CD4-positive, alpha-beta T cell (primary cell): Measurements from ENCODE around the gene S100B. TPM values are rescaled to one million over a fixed set of nuclear protein-coding genes. Genes with fewer than 3 reads are reported as not detected.

Experiments used
- ATAC-seq: fragments of 200-7000 bp; cut with Tn5 transposase; one replicate; pipeline ENCODE4 v1.10.0; 2022; ENCODE audit warnings: mild to moderate bottlenecking; ENCODE audit not compliant: poor library complexity
- CTCF ChIA-PET: fragments of 350-600 bp; sonication (Branson Sonifier 250); formaldehyde crosslinking; loops from one replicate; lab custom pipeline; 2021; ENCODE audit warnings: antibody characterized with exemption, inconsistent platforms; lab: Charles Lee
- POLR2A ChIA-PET: fragments of 350-600 bp; sonication (Branson Sonifier 250); formaldehyde crosslinking; loops from one replicate; lab custom pipeline; 2021; ENCODE audit warnings: antibody characterized with exemption, inconsistent platforms; lab: Charles Lee
- DNase-seq, 14 experiments: peaks; one replicate each; pipeline ENCODE4 v3.0.0-alpha.2; 2013 to 2020; ENCODE audit warnings: mixed read lengths in 2 of 14
- H3K27ac ChIP-seq, 2 donors: one replicate each; pipeline versions ENCODE4 v1.5.1 to v1.7.0; 2013; ENCODE audit warnings: low read length in 2 of 2, low read depth in 1 of 2, mild to moderate bottlenecking in 1 of 2
- H3K27me3 ChIP-seq, 2 experiments: 1 replicate in 1 of 2; 2 replicates in 1 of 2; pipeline versions ENCODE4 v1.6.1 to v1.7.0; 2013; ENCODE audit warnings: low read length in 2 of 2, control low read depth in 1 of 2, mild to moderate bottlenecking in 1 of 2, moderate library complexity in 1 of 2; ENCODE audit not compliant: insufficient read depth in 2 of 2, control insufficient read depth in 1 of 2
- H3K36me3 ChIP-seq: one replicate; pipeline ENCODE4 v1.6.1; 2013; ENCODE audit warnings: low read length, control low read depth; ENCODE audit not compliant: insufficient read depth
- H3K4me1 ChIP-seq: one replicate; pipeline ENCODE4 v1.6.1; 2013; ENCODE audit warnings: low read length, control low read depth; ENCODE audit not compliant: insufficient read depth
- H3K4me3 ChIP-seq: one replicate; pipeline ENCODE4 v1.5.1; 2013; ENCODE audit warnings: mild to moderate bottlenecking, low read length, moderate library complexity
- H3K9me3 ChIP-seq, 2 experiments: 1 replicate in 1 of 2; 2 replicates in 1 of 2; pipeline versions ENCODE4 v1.6.1 to v1.7.0; 2013; ENCODE audit warnings: low read length in 2 of 2, mild to moderate bottlenecking in 2 of 2, control low read depth in 1 of 2, moderate library complexity in 1 of 2; ENCODE audit not compliant: control insufficient read depth in 1 of 2, insufficient read depth in 1 of 2
- H3K27ac Mint-ChIP-seq: one replicate; pipeline ENCODE4 v1.8.0; 2020; ENCODE audit warnings: mixed read lengths
- H3K27me3 Mint-ChIP-seq: one replicate; pipeline ENCODE4 v1.8.0; 2021; ENCODE audit warnings: mixed read lengths
- H3K36me3 Mint-ChIP-seq: one replicate; pipeline ENCODE4 v1.8.0; 2021; ENCODE audit warnings: low read depth, mixed read lengths
- H3K4me1 Mint-ChIP-seq: one replicate; pipeline ENCODE4 v1.8.0; 2021; ENCODE audit warnings: low read depth, mixed read lengths
- H3K4me3 Mint-ChIP-seq: one replicate; pipeline ENCODE4 v1.8.0; 2020; ENCODE audit warnings: mild to moderate bottlenecking, mixed read lengths
- H3K9me3 Mint-ChIP-seq: one replicate; pipeline ENCODE4 v1.8.0; 2020; ENCODE audit warnings: mixed read lengths
- CTCF ChIP-seq: fragments of 200-600 bp; IDR thresholded peaks from one replicate; pipeline ENCODE4 v1.8.0; 2022; ENCODE audit warnings: antibody characterized with exemption, mild to moderate bottlenecking
- intact Hi-C, 2 experiments: fragments of 100-400 bp; cut with DNase I in 1 of 2; cut with micrococcal nuclease in 1 of 2; formaldehyde crosslinking; loops; one replicate each; pipeline versions ENCODE4 v1.15.1 to v1.9.0; 2023 to 2025; cut with DNase I, micrococcal nuclease
- total RNA-seq, 174 experiments: library from RNA in 2 of 174; stranded (reverse) in 2 of 174; gene quantifications; one replicate each; pipeline ENCODE4 v1.2.3 and lab custom pipeline; 2021 to 2026

S100B gene
- total RNA-seq, 2 experiments from 2014 or later: 0.47 to 0.52 TPM

DNA sequence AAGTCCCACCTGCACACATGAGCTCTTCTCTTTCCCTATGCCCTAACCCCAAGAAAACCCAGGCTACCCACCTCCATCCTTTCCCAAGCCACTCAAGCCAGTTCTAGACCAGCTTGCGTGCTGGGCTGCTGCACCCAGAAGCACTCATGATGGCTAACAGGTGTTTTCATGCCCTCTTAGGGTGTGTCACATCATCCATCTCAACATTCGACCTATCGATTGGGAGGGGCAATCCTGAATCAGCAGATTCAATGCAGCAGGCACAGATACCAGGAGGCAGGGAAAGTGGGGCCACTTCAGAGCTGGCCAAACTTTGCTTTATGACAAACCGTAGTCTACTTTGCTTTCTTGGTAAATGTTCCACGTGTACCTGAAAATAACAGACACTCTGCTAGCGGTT is 24.0 kb upstream of the S100B start:
- H3K36me3 ChIP-seq: no peaks in the 10 kb centered on the region
- intact Hi-C loops: no loop called here
- peaks cover 9% of the 10 kb centered on the region for H3K36me3 Mint-ChIP-seq
- no peaks in the 10 kb centered on the region for H3K27me3 Mint-ChIP-seq
- ATAC-seq: no peak
- H3K9me3 ChIP-seq: peaks cover 9 to 14% of the 10 kb centered on the region in 2 experiments
- peak overlapping the region; percentile 50 for H3K27ac Mint-ChIP-seq
- peaks cover 60% of the 10 kb centered on the region for H3K4me1 ChIP-seq
- TF ChIP-seq CTCF: no peak
- H3K4me3 Mint-ChIP-seq: no peak overlapping the region
- H3K27me3 ChIP-seq: no peaks in the 10 kb centered on the region
- ChIA-PET POLR2A (interaction anchor here (0.8 to 1.0 kb wide), 2 partner anchors 14 to 78 kb away, joined by 3 read pairs; no protein-coding TSS in a partner anchor), CTCF (no interaction called here)
- H3K4me1 Mint-ChIP-seq: peaks cover 84% of the 10 kb centered on the region
- H3K27ac ChIP-seq: no peak overlapping the region
- H3K9me3 Mint-ChIP-seq: peaks cover 5% of the 10 kb centered on the region
- no peak for DNase-seq
- no peak overlapping the region for H3K4me3 ChIP-seq

DNA sequence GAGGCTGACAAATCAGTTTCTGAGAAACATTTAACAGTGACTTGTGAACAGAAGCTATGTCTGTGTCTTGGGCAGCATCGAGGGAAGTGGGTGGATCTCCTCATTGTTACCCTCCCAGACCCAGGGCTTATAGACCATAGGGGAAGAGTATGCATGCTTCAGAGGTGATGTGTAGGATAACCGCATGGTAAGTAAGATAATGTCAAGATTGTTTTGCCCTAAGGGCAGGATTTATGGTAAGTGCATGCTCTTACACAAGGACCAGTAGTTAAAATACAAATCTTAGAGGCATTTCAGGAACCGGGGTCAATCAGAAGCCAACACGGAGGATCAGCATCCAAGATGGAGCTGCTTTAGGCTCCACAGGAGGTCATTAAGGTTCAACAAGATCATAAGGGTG is 22.8 kb upstream of the S100B start:
- CTCF ChIA-PET: no interaction called here

DNA sequence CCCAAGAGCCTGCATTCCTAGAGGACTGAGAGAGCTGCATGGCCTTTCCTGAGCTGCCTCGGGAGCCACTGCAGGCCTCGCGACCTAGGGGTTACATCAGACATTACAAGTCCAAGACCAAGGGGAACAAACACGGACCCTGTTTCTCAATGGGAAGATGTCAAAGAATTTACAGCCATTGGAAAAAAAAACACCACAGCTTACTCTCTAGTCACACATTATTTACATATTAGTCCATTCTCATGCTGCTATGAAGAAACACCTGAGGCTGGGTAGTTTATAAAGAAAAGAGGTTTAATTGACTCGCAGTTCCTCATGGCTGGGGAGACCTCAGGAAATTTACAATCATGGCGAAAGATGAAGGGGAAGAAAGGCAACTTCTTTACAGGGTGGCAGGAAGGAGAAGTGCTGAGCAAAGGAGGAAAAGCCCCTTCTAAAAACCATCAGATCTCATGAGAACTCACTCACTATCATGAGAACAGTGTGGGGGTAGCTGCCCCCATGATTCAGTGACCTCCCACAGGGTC is 22.2 kb upstream of the S100B start:
- ChIA-PET CTCF (no interaction called here), POLR2A (interaction anchor here (0.6 to 2.9 kb wide), 4 partner anchors 8 to 168 kb away, joined by 3 to 32 read pairs (median 6); partner anchors contain the start of genes DIP2A and PRMT2)
- Mint-ChIP-seq H3K9me3 (peaks cover 5% of the 10 kb centered on the region), H3K36me3 (peaks cover 5% of the 10 kb centered on the region), H3K4me3 (peak overlapping the region; percentile 76), H3K4me1 (peaks cover 80% of the 10 kb centered on the region), H3K27ac (peak overlapping the region; percentile 91), H3K27me3 (no peaks in the 10 kb centered on the region)
- intact Hi-C loops: loop anchor here in 1 of 2 experiments (2.0 kb wide), 1 partner anchor 76 kb away; no protein-coding TSS in a partner anchor
- no peaks in the 10 kb centered on the region for H3K36me3 ChIP-seq
- no peaks in the 10 kb centered on the region for H3K27me3 ChIP-seq
- H3K4me1 ChIP-seq: peaks cover 65% of the 10 kb centered on the region
- ATAC-seq (no peak), DNase-seq (peak in 2 of 14 experiments; percentile 33 to 54)
- peaks cover 9 to 14% of the 10 kb centered on the region in 2 experiments for H3K9me3 ChIP-seq
- no peak for TF ChIP-seq CTCF
- peak overlapping the region; percentile 23 to 32 for H3K27ac ChIP-seq
- no peak overlapping the region for H3K4me3 ChIP-seq

More for the DNA sequence above, 22.8 kb upstream of the S100B start:
- H3K4me1 ChIP-seq: peaks cover 58% of the 10 kb centered on the region
- H3K9me3 ChIP-seq: peaks cover 9 to 14% of the 10 kb centered on the region in 2 experiments
- TF ChIP-seq CTCF: no peak
- H3K36me3 ChIP-seq: no peaks in the 10 kb centered on the region
- POLR2A ChIA-PET: interaction anchor here (1.9 kb wide), 1 partner anchor 76 kb away, joined by 7 read pairs; no protein-coding TSS in a partner anchor
- H3K27ac Mint-ChIP-seq: peak overlapping the region; percentile 91
- H3K4me3 Mint-ChIP-seq: peak overlapping the region; percentile 23
- ATAC-seq: no peak
- H3K36me3 Mint-ChIP-seq: peaks cover 5% of the 10 kb centered on the region
- peaks cover 5% of the 10 kb centered on the region for H3K9me3 Mint-ChIP-seq
- peaks cover 80% of the 10 kb centered on the region for H3K4me1 Mint-ChIP-seq
- no peak overlapping the region for H3K4me3 ChIP-seq
- no peak overlapping the region for H3K27ac ChIP-seq
- no peaks in the 10 kb centered on the region for H3K27me3 Mint-ChIP-seq
- no peaks in the 10 kb centered on the region for H3K27me3 ChIP-seq
- DNase-seq: no peak
- intact Hi-C loops: loop anchor here in 1 of 2 experiments (2.0 kb wide), 1 partner anchor 77 kb away; no protein-coding TSS in a partner anchor
